ENCODE results near the gene ROPN1.
A peak's percentile ranks its signal among the peaks of the same experiment; 100 is the strongest.
"Not testable (repeated sequence)": the region's sequence is repeated elsewhere in the genome, so short reads cannot be mapped to it uniquely, and the experiment has no call there.

The ROPN1 gene

DNA sequence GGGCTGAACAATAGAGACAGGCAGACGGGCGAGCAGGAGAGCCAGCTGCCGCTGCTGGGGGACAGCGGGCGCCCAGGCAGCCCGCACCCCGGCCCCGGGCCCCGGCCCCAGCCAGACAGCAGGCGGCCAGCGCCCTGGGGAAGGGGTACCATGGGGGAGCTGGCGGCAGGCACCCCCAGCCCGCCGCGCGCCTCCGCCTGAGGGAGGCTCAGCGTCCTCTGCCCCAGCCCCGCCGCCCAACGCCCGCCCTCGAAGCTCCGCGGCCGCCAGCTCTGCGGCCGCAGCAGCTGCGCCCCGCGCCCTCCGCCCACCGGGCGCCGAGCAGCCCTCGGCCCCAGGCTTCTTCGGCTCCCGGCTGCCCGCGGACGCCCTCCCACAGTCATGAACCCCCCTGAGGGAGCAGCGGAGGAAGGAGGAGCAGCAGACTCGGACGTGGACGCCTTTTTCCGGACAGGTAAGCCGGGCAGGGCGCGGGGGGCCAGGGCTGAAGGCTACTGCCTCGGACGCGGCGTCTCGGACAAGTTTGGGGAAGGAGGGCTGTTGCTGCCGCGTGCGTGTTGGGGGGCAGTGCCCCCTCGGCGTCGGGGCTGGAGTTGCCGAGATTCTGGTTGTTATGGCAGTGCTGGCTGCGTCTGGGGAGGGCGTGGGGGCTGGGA, 41.6 kb upstream of the ROPN1 start, which contains the start of gene KALRN:
Gene KALRN, plus strand, starts transcription at position 10 of the 656 bp plus-strand sequence.
- H3K4me3 ChIP-seq (ENCODE audit: low read depth, low read length), result peak within 1 kb of the TSS; percentile 63
- in situ Hi-C loops (cut with HindIII; ENCODE audit: low sequenced_read_pairs), result no loop called here
- no peak for DNase-seq (ENCODE audit: low read depth, low spot score)
- TF ChIP-seq, protein P1, sequence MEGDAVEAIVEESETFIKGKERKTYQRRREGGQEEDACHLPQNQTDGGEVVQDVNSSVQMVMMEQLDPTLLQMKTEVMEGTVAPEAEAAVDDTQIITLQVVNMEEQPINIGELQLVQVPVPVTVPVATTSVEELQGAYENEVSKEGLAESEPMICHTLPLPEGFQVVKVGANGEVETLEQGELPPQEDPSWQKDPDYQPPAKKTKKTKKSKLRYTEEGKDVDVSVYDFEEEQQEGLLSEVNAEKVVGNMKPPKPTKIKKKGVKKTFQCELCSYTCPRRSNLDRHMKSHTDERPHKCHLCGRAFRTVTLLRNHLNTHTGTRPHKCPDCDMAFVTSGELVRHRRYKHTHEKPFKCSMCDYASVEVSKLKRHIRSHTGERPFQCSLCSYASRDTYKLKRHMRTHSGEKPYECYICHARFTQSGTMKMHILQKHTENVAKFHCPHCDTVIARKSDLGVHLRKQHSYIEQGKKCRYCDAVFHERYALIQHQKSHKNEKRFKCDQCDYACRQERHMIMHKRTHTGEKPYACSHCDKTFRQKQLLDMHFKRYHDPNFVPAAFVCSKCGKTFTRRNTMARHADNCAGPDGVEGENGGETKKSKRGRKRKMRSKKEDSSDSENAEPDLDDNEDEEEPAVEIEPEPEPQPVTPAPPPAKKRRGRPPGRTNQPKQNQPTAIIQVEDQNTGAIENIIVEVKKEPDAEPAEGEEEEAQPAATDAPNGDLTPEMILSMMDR (IDR thresholded peaks at IDR 0.05; ENCODE audit: low read depth, low read length), result no peak

DNA sequence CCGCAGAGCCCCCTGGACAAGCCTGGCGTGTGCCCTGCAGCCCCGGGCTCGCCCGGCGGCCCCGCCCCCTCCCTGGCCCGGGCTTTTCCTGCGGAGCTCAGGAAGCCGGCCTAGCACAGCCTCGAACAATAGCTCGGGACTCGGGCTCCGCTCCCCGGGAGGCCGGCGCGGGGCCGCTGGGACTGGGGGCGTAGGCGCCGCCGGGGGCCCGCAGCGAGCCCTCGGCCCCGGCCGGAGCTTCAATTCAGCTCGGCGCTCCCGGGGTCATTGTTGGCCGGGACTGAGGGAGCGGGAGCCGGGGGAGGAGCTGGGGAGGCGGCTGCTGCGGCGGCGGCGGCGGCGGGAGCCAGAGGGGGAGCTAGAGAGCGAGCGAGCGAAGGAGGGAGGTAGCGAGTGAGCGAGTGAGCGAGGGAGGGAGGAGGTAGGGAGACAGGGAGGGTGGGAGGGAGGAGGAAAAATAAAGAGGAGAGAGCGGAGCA, 41.0 kb upstream of the ROPN1 start:
- TF ChIP-seq, protein P1 (IDR thresholded peaks at IDR 0.05; ENCODE audit: low read depth, low read length), result peak; percentile 62
- peak overlapping the region; percentile 63 for H3K4me3 ChIP-seq (ENCODE audit: low read depth, low read length)

DNA sequence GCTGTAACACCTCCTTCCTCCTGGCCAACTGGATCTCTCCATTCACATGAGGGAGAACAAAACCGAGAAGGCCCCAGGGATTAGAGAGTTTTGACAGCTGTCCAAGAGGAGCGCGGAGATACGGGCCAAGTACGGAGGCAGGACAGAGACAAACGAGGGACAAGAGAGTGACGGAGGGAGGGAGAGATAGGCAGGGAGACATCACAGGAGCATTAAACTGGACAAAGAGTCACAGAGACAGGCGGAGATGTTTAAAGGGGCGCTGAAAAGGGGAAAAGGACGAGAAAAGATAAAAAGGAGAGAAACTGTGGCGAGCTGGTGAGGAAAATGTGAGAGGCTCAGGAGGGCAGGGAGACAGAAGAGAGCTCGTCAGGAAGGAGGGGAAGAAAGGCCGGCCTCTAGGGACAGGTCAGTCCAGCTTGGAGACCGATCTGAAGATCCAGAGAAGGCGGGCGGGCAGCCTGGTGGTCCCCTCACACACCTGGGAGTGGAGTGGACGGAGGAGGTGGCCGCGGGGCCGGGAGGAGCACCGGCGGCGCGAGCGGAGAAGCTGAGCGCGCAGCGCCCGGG, 40.5 kb upstream of the ROPN1 start:
- TF ChIP-seq, protein P1 (IDR thresholded peaks at IDR 0.05; ENCODE audit: low read depth, low read length), result no peak
- DNase-seq (ENCODE audit: low read depth, low spot score), result peak; percentile 10
- in situ Hi-C loops (cut with HindIII; ENCODE audit: low sequenced_read_pairs), result no loop called here
- peak overlapping the region; percentile 63 for H3K4me3 ChIP-seq (ENCODE audit: low read depth, low read length)

More for the DNA sequence above, 41.0 kb upstream of the ROPN1 start:
- DNase-seq (ENCODE audit: low read depth, low spot score), result peak; percentile 82
- in situ Hi-C loops (cut with HindIII; ENCODE audit: low sequenced_read_pairs), result no loop called here

DNA sequence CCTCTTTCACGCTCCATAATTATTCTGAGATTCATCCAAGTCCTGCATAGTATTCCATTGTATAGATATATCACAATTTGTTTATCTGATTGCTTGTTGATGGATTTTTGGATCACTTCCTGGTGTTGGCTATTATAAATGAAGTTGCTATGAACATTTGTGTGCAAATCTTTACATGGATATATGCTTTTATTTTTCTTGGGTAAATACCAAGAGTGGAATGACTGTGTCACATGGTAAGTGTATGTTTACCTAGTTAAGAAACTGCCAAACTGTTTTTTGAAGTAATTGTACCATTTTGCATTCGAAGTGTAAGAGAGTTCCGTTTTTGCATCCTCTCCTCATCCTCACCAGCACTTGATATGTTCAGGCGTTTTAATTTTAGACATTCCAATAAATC, 34.6 kb upstream of the ROPN1 start:
- in situ Hi-C loops (cut with HindIII; ENCODE audit: low sequenced_read_pairs), result no loop called here
- no peak for DNase-seq (ENCODE audit: low read depth, low spot score)
- no peak overlapping the region for H3K4me3 ChIP-seq (ENCODE audit: low read depth, low read length)
- TF ChIP-seq, protein P1 (IDR thresholded peaks at IDR 0.05; ENCODE audit: low read depth, low read length), result no peak

DNA sequence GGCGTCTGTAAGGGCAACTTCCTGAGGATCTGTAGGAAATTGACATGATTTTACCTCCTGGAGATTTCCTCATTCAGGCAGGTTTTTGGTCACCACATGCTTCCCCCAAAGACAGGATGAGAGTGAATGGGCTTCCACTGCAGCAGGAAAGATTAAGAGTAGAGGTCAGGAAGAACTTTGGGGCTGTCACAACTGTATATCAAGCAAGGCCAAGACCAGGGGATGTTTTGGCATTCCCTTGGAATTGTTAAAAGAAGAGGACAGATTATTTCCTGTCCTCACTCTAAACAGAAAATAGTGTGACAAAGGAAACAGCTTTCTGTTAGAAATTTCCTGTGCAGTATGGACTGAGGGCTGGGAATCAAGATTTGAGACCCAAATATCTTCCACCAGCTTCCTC, 31.6 kb upstream of the ROPN1 start:
- H3K4me3 ChIP-seq (ENCODE audit: low read depth, low read length); DNase-seq (ENCODE audit: low read depth, low spot score); in situ Hi-C loops (cut with HindIII; ENCODE audit: low sequenced_read_pairs): not testable (repeated sequence)

DNA sequence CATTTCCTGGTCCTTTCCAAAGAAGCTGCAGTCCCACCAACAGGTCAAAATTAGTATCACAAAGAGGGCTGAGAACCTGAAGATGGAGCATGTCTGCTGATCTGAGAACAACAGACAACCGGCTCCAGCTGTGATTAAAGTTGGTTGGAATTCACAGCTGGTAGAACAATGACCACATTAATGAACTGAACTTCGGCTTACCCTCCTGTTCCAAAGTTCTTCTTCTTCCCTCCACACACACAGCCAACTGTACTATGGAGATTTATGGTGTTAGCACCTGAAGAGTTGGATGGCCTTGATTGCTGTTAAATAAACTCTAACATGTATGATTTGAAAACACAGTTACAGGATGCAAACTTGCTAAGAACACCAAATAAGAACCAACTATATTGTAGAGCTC, 27.4 kb upstream of the ROPN1 start:
- in situ Hi-C loops (cut with HindIII; ENCODE audit: low sequenced_read_pairs), result no loop called here
- no peak overlapping the region for H3K4me3 ChIP-seq (ENCODE audit: low read depth, low read length)
- TF ChIP-seq, protein P1 (IDR thresholded peaks at IDR 0.05; ENCODE audit: low read depth, low read length), result no peak
- DNase-seq (ENCODE audit: low read depth, low spot score), result no peak

DNA sequence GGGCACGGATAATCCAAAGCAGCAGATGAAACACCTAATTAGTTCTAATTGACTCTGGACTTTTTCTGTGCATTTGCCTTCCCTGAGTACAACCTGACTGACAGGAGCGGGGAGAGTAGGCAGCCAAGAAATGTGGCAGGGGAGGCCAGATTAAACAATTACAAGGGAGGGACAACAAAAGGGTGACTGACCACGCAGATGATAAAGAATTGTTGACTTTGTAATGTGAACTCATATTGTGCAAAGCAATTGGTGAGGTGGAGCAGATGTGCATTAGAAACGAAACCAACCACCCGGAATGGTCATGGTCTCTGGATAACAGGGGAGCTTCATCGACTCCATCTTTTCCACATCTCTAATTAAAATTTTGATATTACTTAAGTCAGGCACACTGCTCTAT, 25.6 kb upstream of the ROPN1 start:
- H3K4me3 ChIP-seq (ENCODE audit: low read depth, low read length); DNase-seq (ENCODE audit: low read depth, low spot score); in situ Hi-C loops (cut with HindIII; ENCODE audit: low sequenced_read_pairs): not testable (repeated sequence)

Measured in astrocyte of the spinal cord (primary cell).